Measurements from ENCODE around the gene HCLS1.

GRCh38 chr3:121663171-121663847 lies 2.6 kb upstream of the HCLS1 start:
- TF ChIP-seq CTCF (IDR thresholded peaks at IDR 0.05) (no peak), POLR2A (IDR thresholded peaks at IDR 0.05) (no peak)

Measured in adrenal gland (tissue), 5 donors.